ENCODE data around the gene CFAP20DC.
"Not testable (repeated sequence)": the region's sequence is repeated elsewhere in the genome, so short reads cannot be mapped to it uniquely, and the experiment has no call there.

The CFAP20DC gene

GRCh38 chr3:58704304-58704703 lies 345.5 kb downstream of the CFAP20DC start:
- not testable (repeated sequence) for DNase-seq

GRCh38 chr3:58698246-58698645 lies 351.6 kb downstream of the CFAP20DC start:
- DNase-seq, result no peak

- DNase-seq, result no peak
Measured at GRCh38 chr3:58697561-58697960, 352.3 kb downstream of the CFAP20DC start.

- DNase-seq, result not testable (repeated sequence)
Measured at GRCh38 chr3:58696813-58697212, 353.0 kb downstream of the CFAP20DC start.

GRCh38 chr3:58696093-58696492 lies 353.7 kb downstream of the CFAP20DC start:
- DNase-seq, result no peak

- DNase-seq, result not testable (repeated sequence)
Measured at GRCh38 chr3:58695284-58695683, 354.5 kb downstream of the CFAP20DC start.

GRCh38 chr3:58693940-58694850 lies 355.6 kb downstream of the CFAP20DC start:
- no peak for DNase-seq

GRCh38 chr3:58692484-58692883 lies 357.3 kb downstream of the CFAP20DC start:
- DNase-seq, result no peak
